ENCODE data around the gene CACNG5. TPM values are rescaled to one million over a fixed set of nuclear protein-coding genes. Genes with fewer than 3 reads are reported as not detected.

The CACNG5 gene
- total and polyA plus RNA-seq, 3 donors from 2014 or later = 0.55 TPM; not detected in 2

- TF ChIP-seq POLR2A (IDR thresholded peaks at IDR 0.05) = no peak
- TF ChIP-seq, protein P1, sequence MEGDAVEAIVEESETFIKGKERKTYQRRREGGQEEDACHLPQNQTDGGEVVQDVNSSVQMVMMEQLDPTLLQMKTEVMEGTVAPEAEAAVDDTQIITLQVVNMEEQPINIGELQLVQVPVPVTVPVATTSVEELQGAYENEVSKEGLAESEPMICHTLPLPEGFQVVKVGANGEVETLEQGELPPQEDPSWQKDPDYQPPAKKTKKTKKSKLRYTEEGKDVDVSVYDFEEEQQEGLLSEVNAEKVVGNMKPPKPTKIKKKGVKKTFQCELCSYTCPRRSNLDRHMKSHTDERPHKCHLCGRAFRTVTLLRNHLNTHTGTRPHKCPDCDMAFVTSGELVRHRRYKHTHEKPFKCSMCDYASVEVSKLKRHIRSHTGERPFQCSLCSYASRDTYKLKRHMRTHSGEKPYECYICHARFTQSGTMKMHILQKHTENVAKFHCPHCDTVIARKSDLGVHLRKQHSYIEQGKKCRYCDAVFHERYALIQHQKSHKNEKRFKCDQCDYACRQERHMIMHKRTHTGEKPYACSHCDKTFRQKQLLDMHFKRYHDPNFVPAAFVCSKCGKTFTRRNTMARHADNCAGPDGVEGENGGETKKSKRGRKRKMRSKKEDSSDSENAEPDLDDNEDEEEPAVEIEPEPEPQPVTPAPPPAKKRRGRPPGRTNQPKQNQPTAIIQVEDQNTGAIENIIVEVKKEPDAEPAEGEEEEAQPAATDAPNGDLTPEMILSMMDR (IDR thresholded peaks at IDR 0.05) = no peak
- no peak for DNase-seq
- Histone ChIP-seq H3K4me1 (peaks cover 13% of the 10 kb centered on the region), H3K4me3 (no peak overlapping the region), H3K36me3 (ENCODE audit: low read depth, missing control alignments) (no peaks in the 10 kb centered on the region), H3K27ac (no peak overlapping the region), H3K27me3 (no peaks in the 10 kb centered on the region), H3K9me3 (no peaks in the 10 kb centered on the region)
- intact Hi-C loops (cut with DNase I; ENCODE audit: low total_unique reads) = no loop called here
- 81 to 94% methylated on average over 10 of the region's 10 CpGs for WGBS, 2 donors
Measured at GRCh38 chr17:66903781-66904180, 68.9 kb downstream of the CACNG5 start.

DNA sequence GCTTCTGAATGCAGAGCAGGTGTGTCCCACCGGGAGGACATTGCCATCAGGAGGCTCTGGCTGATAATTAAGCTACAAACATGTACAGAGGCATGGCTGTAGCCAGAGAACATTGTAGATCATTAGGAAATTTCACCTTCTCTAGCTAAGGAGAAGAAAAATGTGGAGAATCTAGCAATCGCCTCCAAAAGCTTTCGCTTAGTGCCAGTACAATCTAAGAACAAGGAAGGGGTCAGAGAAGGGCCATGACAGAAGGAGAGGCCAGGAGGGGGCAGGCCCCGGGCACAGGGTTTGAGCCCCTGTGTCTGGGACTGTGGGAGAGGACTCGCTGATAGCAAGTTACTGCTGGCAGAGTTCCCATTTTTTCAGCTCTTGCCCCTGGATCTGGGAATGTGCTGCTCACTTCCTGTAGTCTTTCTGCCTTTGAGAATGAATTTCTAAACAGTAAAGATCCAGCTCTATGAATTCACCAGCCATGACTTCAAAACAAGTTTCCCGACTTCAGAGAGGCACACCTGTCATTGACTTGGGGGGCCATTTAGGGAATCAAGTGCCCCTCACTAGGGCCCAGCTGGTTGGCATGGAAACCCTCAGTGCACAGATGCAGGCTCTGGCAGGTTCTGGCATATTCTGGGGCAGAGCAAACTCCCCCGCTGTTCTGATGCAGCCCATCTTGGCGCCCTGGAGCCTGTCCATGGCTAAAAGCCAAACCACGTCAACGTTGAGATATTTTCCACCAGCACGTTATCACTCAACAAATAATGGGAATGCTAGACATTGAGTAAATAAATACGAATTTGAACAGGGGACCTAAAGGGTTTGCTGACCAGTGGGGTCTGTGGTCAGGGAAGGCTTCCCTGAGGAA lies 70.1 kb downstream of the CACNG5 start:
- Histone ChIP-seq H3K9me3 (no peaks in the 10 kb centered on the region), H3K27me3 (no peaks in the 10 kb centered on the region), H3K4me3 (no peak overlapping the region), H3K27ac (peak overlapping the region; percentile 41 to 59), H3K36me3 (ENCODE audit: low read depth, missing control alignments) (no peaks in the 10 kb centered on the region), H3K4me1 (peaks cover 13% of the 10 kb centered on the region)
- intact Hi-C loops (cut with DNase I; ENCODE audit: low total_unique reads) = loop anchor here (5.0 kb wide), 1 partner anchor 173 kb away; no protein-coding TSS in a partner anchor
- WGBS, 2 donors = 30 to 47% methylated on average over 12 of the region's 12 CpGs
- peak; percentile 60 for DNase-seq
- no peak for TF ChIP-seq POLR2A (IDR thresholded peaks at IDR 0.05)
- TF ChIP-seq, protein P1 (IDR thresholded peaks at IDR 0.05) = no peak

DNA sequence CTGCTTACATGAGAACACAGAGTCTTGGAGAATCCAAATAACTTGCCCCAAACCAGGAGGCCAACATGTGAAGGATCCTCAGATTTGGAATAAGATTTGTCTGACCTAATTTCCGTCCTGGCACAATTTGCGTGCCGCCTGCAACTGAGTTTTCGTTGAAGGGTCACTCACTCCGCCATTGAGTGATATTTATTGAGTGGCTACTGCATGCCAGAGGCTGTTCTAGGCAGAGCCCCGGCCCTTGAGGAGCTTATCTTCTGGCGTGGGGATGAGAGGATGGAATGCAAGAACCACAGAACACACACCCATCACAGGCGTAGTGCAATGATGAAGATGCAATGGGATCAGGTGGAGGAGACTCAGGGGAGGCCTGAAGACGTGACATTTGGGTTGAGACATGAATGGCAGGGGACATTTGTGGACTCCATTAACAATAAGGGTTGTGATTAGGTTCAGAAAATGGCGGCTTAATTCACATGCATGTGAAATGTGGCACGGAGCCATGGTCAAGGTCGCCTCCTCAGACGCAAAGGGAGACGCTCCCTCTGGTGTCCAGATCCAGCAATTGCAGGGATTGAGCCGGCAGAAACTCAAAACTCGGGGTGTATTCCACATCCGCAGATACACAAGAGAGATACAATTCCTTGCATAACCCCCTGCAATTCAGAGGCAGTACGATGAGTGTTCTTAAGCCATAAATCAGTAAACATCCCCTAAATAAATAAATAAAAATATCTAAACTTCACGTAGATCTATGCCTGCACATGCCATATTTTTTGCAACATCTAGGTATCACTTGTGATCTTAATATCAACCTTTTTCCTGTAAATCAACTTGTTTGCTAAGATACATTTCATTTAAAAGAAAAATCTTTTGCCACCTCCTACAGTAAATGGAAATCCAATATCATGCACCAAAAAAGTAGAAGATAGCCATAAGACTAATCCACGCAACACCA lies 71.7 kb downstream of the CACNG5 start:
- TF ChIP-seq, protein P1 (IDR thresholded peaks at IDR 0.05) = peak; percentile 84 to 90 (median 89)
- TF ChIP-seq POLR2A (IDR thresholded peaks at IDR 0.05) = no peak
- no peaks in the 10 kb centered on the region for H3K36me3 ChIP-seq (ENCODE audit: low read depth, missing control alignments)
- H3K4me3 ChIP-seq = no peak overlapping the region
- intact Hi-C loops (cut with DNase I; ENCODE audit: low total_unique reads) = loop anchor here (5.0 kb wide), 1 partner anchor 174 kb away; no protein-coding TSS in a partner anchor
- peaks cover 13% of the 10 kb centered on the region for H3K4me1 ChIP-seq
- H3K27me3 ChIP-seq = no peaks in the 10 kb centered on the region
- WGBS, 2 donors = 49% methylated on average over 20 of the region's 20 CpGs
- peak; percentile 93 for DNase-seq
- H3K27ac ChIP-seq = no peak overlapping the region
- H3K9me3 ChIP-seq = no peaks in the 10 kb centered on the region

DNA sequence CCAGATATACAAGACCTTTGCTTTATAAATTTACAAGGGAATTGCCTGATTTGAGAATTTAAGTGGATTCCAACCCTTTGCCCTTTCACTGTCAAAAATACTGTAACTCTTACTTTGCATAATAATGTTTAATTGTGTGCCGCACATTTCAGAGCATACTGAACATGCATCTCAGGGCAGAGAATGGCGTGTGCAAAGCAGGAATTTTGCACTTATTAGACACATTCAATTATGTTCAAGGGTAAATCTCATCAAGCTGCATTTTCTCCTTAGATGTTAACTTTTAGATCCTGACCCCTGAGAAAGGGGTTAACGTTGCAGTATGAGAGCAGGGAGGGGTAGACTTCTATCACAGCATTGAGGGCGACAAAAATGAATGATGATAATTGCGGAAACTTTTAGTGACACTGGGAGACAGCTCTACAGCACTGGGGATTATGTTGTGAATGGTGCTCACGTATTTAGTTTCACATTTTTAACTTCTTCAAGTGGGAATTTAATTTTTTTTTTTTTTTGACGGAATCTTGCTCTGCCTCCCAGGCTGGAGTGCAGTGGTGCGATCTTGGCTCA lies 75.0 kb downstream of the CACNG5 start:
- Histone ChIP-seq H3K36me3 (ENCODE audit: low read depth, missing control alignments) (no peaks in the 10 kb centered on the region), H3K4me1 (peaks cover 8% of the 10 kb centered on the region), H3K9me3 (no peaks in the 10 kb centered on the region), H3K27me3 (no peaks in the 10 kb centered on the region), H3K27ac (no peak overlapping the region), H3K4me3 (no peak overlapping the region)
- intact Hi-C loops (cut with DNase I; ENCODE audit: low total_unique reads) = loop anchor here (5.0 to 10.0 kb wide), 2 partner anchors 178 to 195 kb away; no protein-coding TSS in a partner anchor
- TF ChIP-seq POLR2A (IDR thresholded peaks at IDR 0.05) = no peak
- TF ChIP-seq, protein P1 (IDR thresholded peaks at IDR 0.05) = no peak
- 85 to 90% methylated on average over 8 of the region's 8 CpGs for WGBS, 2 donors
- no peak for DNase-seq
